ENCODE results near the gene GET3. TPM values are rescaled to one million over a fixed set of nuclear protein-coding genes. Genes with fewer than 3 reads are reported as not detected.

Gene GET3
- total and polyA plus RNA-seq, 2 of the 13 experiments (the other 11 are each of a cell fraction or from before 2014, with no cell fraction given), result 57.7 to 59.4 TPM

DNA sequence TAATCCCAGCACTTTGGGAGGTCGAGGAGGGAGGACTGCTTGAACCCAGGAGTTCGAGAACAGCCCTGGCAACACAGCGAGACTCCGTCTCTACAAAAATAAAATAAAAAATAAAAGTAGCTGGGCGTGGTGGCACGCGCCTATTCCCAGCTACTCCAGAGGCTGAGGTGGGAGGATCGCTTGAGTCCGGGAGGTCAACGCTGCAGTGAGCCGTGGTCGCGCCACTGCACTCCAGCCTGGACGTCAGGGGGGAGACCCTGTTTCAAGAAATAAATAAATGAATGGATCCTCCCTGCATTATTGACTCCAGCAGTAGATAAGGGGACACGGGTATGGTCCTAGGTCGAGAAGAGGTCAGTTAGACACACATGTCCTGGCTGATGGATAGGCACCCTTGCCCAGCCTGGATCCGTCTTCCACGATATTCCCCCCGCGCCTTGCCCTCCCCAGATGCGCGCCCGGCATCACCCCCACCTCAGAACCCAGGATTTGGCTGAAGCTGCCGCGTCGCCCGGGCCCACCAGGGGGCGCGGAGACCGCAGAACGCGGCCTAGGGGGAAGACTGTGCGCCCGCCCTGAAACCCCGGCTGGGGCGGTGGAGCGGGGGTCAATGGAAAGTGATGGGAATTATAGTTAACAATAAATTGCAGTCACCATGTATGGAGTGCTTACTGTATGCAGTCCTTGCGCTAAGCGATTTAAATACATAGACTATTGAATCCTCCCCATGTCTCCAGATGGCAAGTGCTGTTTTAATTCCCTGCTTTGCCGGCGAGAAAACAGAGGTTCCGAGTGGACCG is 40.1 kb downstream of the GET3 start (continued):
- TF ChIP-seq KDM5A (IDR thresholded peaks at IDR 0.05; ENCODE audit: borderline replicate concordance, low read length) (no peak; the same call in 1 of the 2 replicates), KDM4B (CRISPR knock-in tag; IDR thresholded peaks at IDR 0.05) (no peak), DNMT3B (CRISPR knock-in tag; conservative IDR thresholded peaks at IDR 0.05) (no peak), ZNF879 (CRISPR knock-in tag; IDR thresholded peaks at IDR 0.05) (no peak), ZNF12 (CRISPR knock-in tag; IDR thresholded peaks at IDR 0.05) (no peak), ZNF530 (CRISPR knock-in tag; IDR thresholded peaks at IDR 0.05; ENCODE audit: low read depth) (no peak), MEF2D (CRISPR knock-in tag; IDR thresholded peaks at IDR 0.05) (no peak), MBNL3 (CRISPR knock-in tag; conservative IDR thresholded peaks at IDR 0.05) (no peak), ZNF780A (CRISPR knock-in tag; IDR thresholded peaks at IDR 0.05) (no peak), NAIF1 (CRISPR knock-in tag; IDR thresholded peaks at IDR 0.05; ENCODE audit: borderline replicate concordance) (0 out of 2 replicates have a peak, but pooled peaks have one; percentile 54), RAD21 (CRISPR knock-in tag; IDR thresholded peaks at IDR 0.05) (peak; percentile 89), SCMH1 (CRISPR knock-in tag; IDR thresholded peaks at IDR 0.05; ENCODE audit: borderline replicate concordance) (no peak), SKI (IDR thresholded peaks at IDR 0.05; ENCODE audit: partially characterized antibody) (peak; percentile 13), ZNF577 (CRISPR knock-in tag; IDR thresholded peaks at IDR 0.05; ENCODE audit: borderline replicate concordance, low read depth) (no peak), ZNF124 (CRISPR knock-in tag; IDR thresholded peaks at IDR 0.05) (no peak), ZNF709 (CRISPR knock-in tag; IDR thresholded peaks at IDR 0.05) (no peak)
- TF ChIP-seq, protein P1, sequence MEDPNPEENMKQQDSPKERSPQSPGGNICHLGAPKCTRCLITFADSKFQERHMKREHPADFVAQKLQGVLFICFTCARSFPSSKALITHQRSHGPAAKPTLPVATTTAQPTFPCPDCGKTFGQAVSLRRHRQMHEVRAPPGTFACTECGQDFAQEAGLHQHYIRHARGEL (CRISPR knock-in tag; IDR thresholded peaks at IDR 0.05), result no peak
- TF ChIP-seq, protein P2, sequence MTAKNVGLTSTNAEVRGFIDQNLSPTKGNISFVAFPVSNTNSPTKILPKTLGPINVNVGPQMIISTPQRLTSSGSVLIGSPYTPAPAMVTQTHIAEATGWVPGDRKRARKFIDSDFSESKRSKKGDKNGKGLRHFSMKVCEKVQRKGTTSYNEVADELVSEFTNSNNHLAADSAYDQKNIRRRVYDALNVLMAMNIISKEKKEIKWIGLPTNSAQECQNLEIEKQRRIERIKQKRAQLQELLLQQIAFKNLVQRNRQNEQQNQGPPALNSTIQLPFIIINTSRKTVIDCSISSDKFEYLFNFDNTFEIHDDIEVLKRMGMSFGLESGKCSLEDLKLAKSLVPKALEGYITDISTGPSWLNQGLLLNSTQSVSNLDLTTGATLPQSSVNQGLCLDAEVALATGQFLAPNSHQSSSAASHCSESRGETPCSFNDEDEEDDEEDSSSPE (CRISPR knock-in tag; IDR thresholded peaks at IDR 0.05), result peak; percentile 49; the same call in 1 of the 2 replicates
- TF ChIP-seq, protein P3, sequence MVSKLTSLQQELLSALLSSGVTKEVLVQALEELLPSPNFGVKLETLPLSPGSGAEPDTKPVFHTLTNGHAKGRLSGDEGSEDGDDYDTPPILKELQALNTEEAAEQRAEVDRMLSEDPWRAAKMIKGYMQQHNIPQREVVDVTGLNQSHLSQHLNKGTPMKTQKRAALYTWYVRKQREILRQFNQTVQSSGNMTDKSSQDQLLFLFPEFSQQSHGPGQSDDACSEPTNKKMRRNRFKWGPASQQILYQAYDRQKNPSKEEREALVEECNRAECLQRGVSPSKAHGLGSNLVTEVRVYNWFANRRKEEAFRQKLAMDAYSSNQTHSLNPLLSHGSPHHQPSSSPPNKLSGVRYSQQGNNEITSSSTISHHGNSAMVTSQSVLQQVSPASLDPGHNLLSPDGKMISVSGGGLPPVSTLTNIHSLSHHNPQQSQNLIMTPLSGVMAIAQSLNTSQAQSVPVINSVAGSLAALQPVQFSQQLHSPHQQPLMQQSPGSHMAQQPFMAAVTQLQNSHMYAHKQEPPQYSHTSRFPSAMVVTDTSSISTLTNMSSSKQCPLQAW (CRISPR knock-in tag; IDR thresholded peaks at IDR 0.05), result peak; percentile 76
- TF ChIP-seq, protein P4, sequence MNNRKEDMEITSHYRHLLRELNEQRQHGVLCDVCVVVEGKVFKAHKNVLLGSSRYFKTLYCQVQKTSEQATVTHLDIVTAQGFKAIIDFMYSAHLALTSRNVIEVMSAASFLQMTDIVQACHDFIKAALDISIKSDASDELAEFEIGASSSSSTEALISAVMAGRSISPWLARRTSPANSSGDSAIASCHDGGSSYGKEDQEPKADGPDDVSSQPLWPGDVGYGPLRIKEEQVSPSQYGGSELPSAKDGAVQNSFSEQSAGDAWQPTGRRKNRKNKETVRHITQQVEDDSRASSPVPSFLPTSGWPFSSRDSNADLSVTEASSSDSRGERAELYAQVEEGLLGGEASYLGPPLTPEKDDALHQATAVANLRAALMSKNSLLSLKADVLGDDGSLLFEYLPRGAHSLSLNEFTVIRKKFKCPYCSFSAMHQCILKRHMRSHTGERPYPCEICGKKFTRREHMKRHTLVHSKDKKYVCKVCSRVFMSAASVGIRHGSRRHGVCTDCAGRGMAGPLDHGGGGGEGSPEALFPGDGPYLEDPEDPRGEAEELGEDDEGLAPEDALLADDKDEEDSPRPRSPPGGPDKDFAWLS (CRISPR knock-in tag; IDR thresholded peaks at IDR 0.05; ENCODE audit: borderline replicate concordance), result no peak
- TF ChIP-seq, protein P5, sequence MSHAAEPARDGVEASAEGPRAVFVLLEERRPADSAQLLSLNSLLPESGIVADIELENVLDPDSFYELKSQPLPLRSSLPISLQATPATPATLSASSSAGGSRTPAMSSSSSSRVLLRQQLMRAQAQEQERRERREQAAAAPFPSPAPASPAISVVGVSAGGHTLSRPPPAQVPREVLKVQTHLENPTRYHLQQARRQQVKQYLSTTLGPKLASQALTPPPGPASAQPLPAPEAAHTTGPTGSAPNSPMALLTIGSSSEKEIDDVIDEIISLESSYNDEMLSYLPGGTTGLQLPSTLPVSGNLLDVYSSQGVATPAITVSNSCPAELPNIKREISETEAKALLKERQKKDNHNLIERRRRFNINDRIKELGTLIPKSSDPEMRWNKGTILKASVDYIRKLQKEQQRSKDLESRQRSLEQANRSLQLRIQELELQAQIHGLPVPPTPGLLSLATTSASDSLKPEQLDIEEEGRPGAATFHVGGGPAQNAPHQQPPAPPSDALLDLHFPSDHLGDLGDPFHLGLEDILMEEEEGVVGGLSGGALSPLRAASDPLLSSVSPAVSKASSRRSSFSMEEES (CRISPR knock-in tag; IDR thresholded peaks at IDR 0.05), result no peak

Measured in HepG2 (cell line).